ENCODE measurements around the gene SSNA1.
A peak's percentile ranks its signal among the peaks of the same experiment; 100 is the strongest.

DNA sequence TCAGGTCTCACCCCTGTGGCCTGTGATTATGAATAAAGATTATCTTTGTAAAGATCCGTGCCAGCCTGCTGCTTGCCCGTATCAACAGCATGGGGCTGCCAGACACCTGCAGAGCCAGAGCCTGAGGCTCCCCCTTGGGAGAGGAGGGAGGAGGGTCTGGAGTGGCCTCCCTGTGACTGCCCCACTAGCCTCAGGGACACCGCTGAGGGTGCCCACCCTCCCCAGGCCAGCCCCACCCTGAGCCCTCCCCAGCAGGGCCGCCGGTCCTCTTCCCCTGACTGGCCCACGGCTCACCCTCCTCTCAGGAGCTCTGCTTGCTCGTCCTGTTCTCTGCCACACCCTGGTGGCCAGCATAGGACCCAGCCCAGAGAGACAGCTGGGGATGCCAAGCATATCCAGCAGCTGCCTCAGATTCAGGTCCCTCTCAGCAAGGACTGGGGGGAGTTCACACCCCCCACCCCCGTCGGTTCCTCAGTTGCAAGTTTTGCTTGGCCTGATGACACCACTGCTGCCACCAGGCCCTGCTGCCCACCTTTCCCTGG, 1.9 kb downstream of the SSNA1 start:
- TF ChIP-seq, protein P1, sequence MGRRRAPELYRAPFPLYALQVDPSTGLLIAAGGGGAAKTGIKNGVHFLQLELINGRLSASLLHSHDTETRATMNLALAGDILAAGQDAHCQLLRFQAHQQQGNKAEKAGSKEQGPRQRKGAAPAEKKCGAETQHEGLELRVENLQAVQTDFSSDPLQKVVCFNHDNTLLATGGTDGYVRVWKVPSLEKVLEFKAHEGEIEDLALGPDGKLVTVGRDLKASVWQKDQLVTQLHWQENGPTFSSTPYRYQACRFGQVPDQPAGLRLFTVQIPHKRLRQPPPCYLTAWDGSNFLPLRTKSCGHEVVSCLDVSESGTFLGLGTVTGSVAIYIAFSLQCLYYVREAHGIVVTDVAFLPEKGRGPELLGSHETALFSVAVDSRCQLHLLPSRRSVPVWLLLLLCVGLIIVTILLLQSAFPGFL (CRISPR knock-in tag; IDR thresholded peaks at IDR 0.05) = no peak
- no peak for TF ChIP-seq IRF2 (CRISPR knock-in tag; IDR thresholded peaks at IDR 0.05)
- TF ChIP-seq EHMT2 (IDR thresholded peaks at IDR 0.05) = no peak
- TF ChIP-seq SP1 (CRISPR knock-in tag; IDR thresholded peaks at IDR 0.05) = no peak
- no peak for TF ChIP-seq ZFX (CRISPR knock-in tag; IDR thresholded peaks at IDR 0.05)
- TF ChIP-seq, protein P2, sequence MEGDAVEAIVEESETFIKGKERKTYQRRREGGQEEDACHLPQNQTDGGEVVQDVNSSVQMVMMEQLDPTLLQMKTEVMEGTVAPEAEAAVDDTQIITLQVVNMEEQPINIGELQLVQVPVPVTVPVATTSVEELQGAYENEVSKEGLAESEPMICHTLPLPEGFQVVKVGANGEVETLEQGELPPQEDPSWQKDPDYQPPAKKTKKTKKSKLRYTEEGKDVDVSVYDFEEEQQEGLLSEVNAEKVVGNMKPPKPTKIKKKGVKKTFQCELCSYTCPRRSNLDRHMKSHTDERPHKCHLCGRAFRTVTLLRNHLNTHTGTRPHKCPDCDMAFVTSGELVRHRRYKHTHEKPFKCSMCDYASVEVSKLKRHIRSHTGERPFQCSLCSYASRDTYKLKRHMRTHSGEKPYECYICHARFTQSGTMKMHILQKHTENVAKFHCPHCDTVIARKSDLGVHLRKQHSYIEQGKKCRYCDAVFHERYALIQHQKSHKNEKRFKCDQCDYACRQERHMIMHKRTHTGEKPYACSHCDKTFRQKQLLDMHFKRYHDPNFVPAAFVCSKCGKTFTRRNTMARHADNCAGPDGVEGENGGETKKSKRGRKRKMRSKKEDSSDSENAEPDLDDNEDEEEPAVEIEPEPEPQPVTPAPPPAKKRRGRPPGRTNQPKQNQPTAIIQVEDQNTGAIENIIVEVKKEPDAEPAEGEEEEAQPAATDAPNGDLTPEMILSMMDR (IDR thresholded peaks at IDR 0.05 in 2 of 3, conservative IDR thresholded peaks at IDR 0.05 in 1 of 3; ENCODE audit: insufficient read depth in 2 of 3, low read depth in 1 of 3, low read length in 3 of 3) = peak in 2 of 3 experiments; percentile 11 to 19; a peak in 3 of 6 replicates
